ENCODE data around the gene GM2A. TPM values are rescaled to one million over a fixed set of nuclear protein-coding genes. Genes with fewer than 3 reads are reported as not detected.
A peak's percentile ranks its signal among the peaks of the same experiment; 100 is the strongest.

GM2A gene
- total and polyA plus RNA-seq, 2 of the 8 experiments (the other 6 are each of a cell fraction or from before 2014, with no cell fraction given): 18.5 to 32.2 TPM

DNA sequence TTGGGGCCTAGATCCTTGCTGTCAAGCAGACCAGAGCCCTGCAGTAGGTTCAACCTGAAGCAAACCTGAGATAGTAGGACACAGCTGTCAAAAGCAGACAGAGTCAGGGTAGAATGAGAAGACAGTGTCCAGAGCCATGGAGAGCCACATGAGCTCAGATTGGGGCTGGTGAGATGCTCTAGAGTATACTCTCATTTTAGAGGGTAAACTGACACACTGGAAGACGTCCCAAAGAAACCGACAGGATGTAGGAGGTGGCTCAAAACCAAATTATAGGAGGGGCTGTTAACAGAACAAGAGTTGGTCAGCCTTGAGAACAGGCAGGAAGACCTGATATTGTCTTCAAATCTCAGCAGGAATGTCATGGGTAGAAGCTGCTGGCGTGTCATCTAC lies 40.6 kb upstream of the GM2A start:
- H3K18ac ChIP-seq (ENCODE audit: extremely low read depth, low read length): no peak overlapping the region
- H4K5ac ChIP-seq (ENCODE audit: insufficient read length, low read depth, low read length): no peak overlapping the region
- no peak overlapping the region for H2AFZ ChIP-seq (ENCODE audit: low read length)
- no peak overlapping the region for H2BK5ac ChIP-seq (ENCODE audit: low read depth, low read length)
- H2BK20ac ChIP-seq (ENCODE audit: low read length): no peak overlapping the region
- ChIA-PET CTCF (ENCODE audit: partially characterized antibody) (interaction anchor here (0.5 to 3.8 kb wide), 9 partner anchors 9 to 364 kb away, joined by 3 to 18 read pairs (median 6); partner anchors contain the start of gene CCDC69), POLR2A (ENCODE audit: partially characterized antibody) (no interaction called here)
- H2BK12ac ChIP-seq (ENCODE audit: low read depth, low read length): no peak overlapping the region
- H3K14ac ChIP-seq (ENCODE audit: insufficient read length): no peak overlapping the region
- no peaks in the 10 kb centered on the region for H3K23me2 ChIP-seq (ENCODE audit: low read depth, low read length)
- no peak overlapping the region for H2BK120ac ChIP-seq (replicated peaks; ENCODE audit: low read depth, low read length)
- no peak overlapping the region for H2BK15ac ChIP-seq (ENCODE audit: low read length)
- H3K4me3 ChIP-seq (ENCODE audit: extremely low read depth in 1 of 4, insufficient read depth in 2 of 4, low read depth in 3 of 4, low read length in 4 of 4): no peak overlapping the region
- no peak overlapping the region for H3K27ac ChIP-seq (ENCODE audit: low read depth, low read length)
- H3K4me2 ChIP-seq (ENCODE audit: insufficient read depth in 1 of 2, low read depth in 2 of 2, low read length in 2 of 2): no peak overlapping the region
- H3K4me1 ChIP-seq (replicated peaks in 1 of 4; ENCODE audit: control insufficient read depth in 3 of 4, insufficient read depth in 4 of 4, low read length in 3 of 4): peaks cover 0 to 3% (median under 1%) of the 10 kb centered on the region in 4 experiments; a peak in 4 of 7 replicates
- H3K9ac ChIP-seq (replicated peaks in 1 of 4; ENCODE audit: extremely low read depth in 1 of 4, low read depth in 3 of 4, low read length in 3 of 4): no peak overlapping the region
- no peak overlapping the region for H4K8ac ChIP-seq (ENCODE audit: extremely low read depth, insufficient read depth, low read length)
- no peaks in the 10 kb centered on the region for H3K27me3 ChIP-seq (replicated peaks in 1 of 4; ENCODE audit: control insufficient read depth in 3 of 4, extremely low read depth in 1 of 4, insufficient read depth in 3 of 4, low read length in 3 of 4)
- H4K20me1 ChIP-seq (replicated peaks in 1 of 2; ENCODE audit: control insufficient read depth in 1 of 2, insufficient read depth in 2 of 2, low read length in 2 of 2): no peaks in the 10 kb centered on the region
- H3K79me1 ChIP-seq (ENCODE audit: low read depth, low read length): no peaks in the 10 kb centered on the region
- DNase-seq (ENCODE audit: low read depth in 1 of 2, low spot score in 2 of 2): peak in 1 of 2 experiments; percentile 29
- H3K4ac ChIP-seq (replicated peaks; ENCODE audit: insufficient read length, low read depth, low read length): no peak overlapping the region
- no peak overlapping the region for H3K23ac ChIP-seq (ENCODE audit: insufficient read length)
- FAIRE-seq: no peak
- 92% methylated on average over 3 of the region's 3 CpGs; no CpG with 5 or more reads in 1 of the 2 experiments for WGBS, 2 experiments (ENCODE audit: extremely low coverage in 1 of 2, insufficient coverage in 1 of 2, insufficient read length in 1 of 2, insufficient replicate concordance in 2 of 2, low coverage in 1 of 2, low lambda C conversion rate in 2 of 2, missing lambda C conversion rate in 1 of 2)
- no peak overlapping the region for H4K91ac ChIP-seq (replicated peaks; ENCODE audit: insufficient read length, low read length)
- H2AK5ac ChIP-seq (ENCODE audit: low read depth, low read length): no peak overlapping the region
- H3K9me3 ChIP-seq (ENCODE audit: insufficient read depth in 2 of 2, low read depth in 1 of 2, low read length in 1 of 2): no peaks in the 10 kb centered on the region
- H3K79me2 ChIP-seq (ENCODE audit: control insufficient read depth in 1 of 2, insufficient read depth in 2 of 2, low read length in 2 of 2): no peaks in the 10 kb centered on the region
- H3K56ac ChIP-seq (replicated peaks; ENCODE audit: insufficient read length, low read depth, low read length): no peak overlapping the region
- H3K36me3 ChIP-seq (ENCODE audit: control insufficient read depth in 2 of 4, insufficient read depth in 4 of 4, low read length in 3 of 4): no peaks in the 10 kb centered on the region
- TF ChIP-seq CTBP2 (IDR thresholded peaks at IDR 0.05; ENCODE audit: borderline replicate concordance, insufficient read depth, insufficient read length, low read length) (no peak), BCL11A (IDR thresholded peaks at IDR 0.05; ENCODE audit: low read depth in 2 of 2, low read length in 2 of 2) (no peak), EGR1 (IDR thresholded peaks at IDR 0.05; ENCODE audit: borderline replicate concordance, low read depth, low read length) (no peak), BACH1 (IDR thresholded peaks at IDR 0.05; ENCODE audit: low read length) (no peak)
